IPS-18a (cell line): ENCODE results near the gene TMCO5A.

Source experiments
- H3K27ac ChIP-seq: one replicate; pipeline ENCODE4 v1.5.1; 2013; ENCODE audit warnings: low read length
- H3K27me3 ChIP-seq: one replicate; pipeline ENCODE4 v1.6.1; 2013; ENCODE audit warnings: mild to moderate bottlenecking, low read length; ENCODE audit not compliant: control insufficient read depth, insufficient read depth
- H3K36me3 ChIP-seq: one replicate; pipeline ENCODE4 v1.6.1; 2013; ENCODE audit warnings: low read depth, low read length; ENCODE audit not compliant: control insufficient read depth
- H3K4me1 ChIP-seq: one replicate; pipeline ENCODE4 v1.6.1; 2013; ENCODE audit warnings: low read depth, low read length; ENCODE audit not compliant: control insufficient read depth
- H3K4me3 ChIP-seq: one replicate; pipeline ENCODE4 v1.5.1; 2013; ENCODE audit warnings: low read length
- H3K9ac ChIP-seq: one replicate; pipeline ENCODE4 v1.6.1; 2013; ENCODE audit warnings: mild to moderate bottlenecking, low read length, moderate library complexity
- H3K9me3 ChIP-seq: one replicate; pipeline ENCODE4 v1.6.1; 2013; ENCODE audit warnings: low read depth, low read length; ENCODE audit not compliant: control insufficient read depth

TMCO5A gene

GRCh38 chr15:37934340-37934739 is at the start of gene TMCO5A:
TMCO5A (plus strand) TSS chr15:37934640; CDS start chr15:37936324, 1,684 bp downstream.
- Histone ChIP-seq H3K27ac (no peak within 1 kb of the TSS), H3K4me1 (no peaks in the 10 kb centered on the region), H3K9me3 (no peaks in the 10 kb centered on the region), H3K4me3 (no peak within 1 kb of the TSS), H3K36me3 (no peaks in the 10 kb centered on the region), H3K9ac (no peak within 1 kb of the TSS), H3K27me3 (no peaks in the 10 kb centered on the region)

- Histone ChIP-seq H3K4me3 (no peak overlapping the region), H3K4me1 (no peaks in the 10 kb centered on the region), H3K9ac (no peak overlapping the region), H3K27ac (no peak overlapping the region), H3K36me3 (no peaks in the 10 kb centered on the region), H3K9me3 (no peaks in the 10 kb centered on the region), H3K27me3 (no peaks in the 10 kb centered on the region)
Measured at GRCh38 chr15:37885651-37886050, 48.8 kb upstream of the TMCO5A start.

- Histone ChIP-seq H3K4me1 (no peaks in the 10 kb centered on the region), H3K27me3 (no peaks in the 10 kb centered on the region), H3K36me3 (no peaks in the 10 kb centered on the region), H3K27ac (no peak overlapping the region), H3K9ac (no peak overlapping the region), H3K4me3 (no peak overlapping the region), H3K9me3 (no peaks in the 10 kb centered on the region)
Measured at GRCh38 chr15:37888356-37888755, 46.1 kb upstream of the TMCO5A start.

GRCh38 chr15:37891766-37892368 is 42.6 kb upstream of the TMCO5A start:
- Histone ChIP-seq H3K27ac (no peak overlapping the region), H3K9me3 (no peaks in the 10 kb centered on the region), H3K4me1 (no peaks in the 10 kb centered on the region), H3K27me3 (no peaks in the 10 kb centered on the region), H3K9ac (no peak overlapping the region), H3K4me3 (no peak overlapping the region), H3K36me3 (no peaks in the 10 kb centered on the region)

GRCh38 chr15:37893309-37893708 is 41.1 kb upstream of the TMCO5A start:
- H3K9ac ChIP-seq, result no peak overlapping the region
- H3K4me3 ChIP-seq, result no peak overlapping the region
- H3K27ac ChIP-seq, result no peak overlapping the region
- H3K36me3 ChIP-seq, result no peaks in the 10 kb centered on the region
- H3K4me1 ChIP-seq, result no peaks in the 10 kb centered on the region
- H3K27me3 ChIP-seq, result no peaks in the 10 kb centered on the region
- no peaks in the 10 kb centered on the region for H3K9me3 ChIP-seq

GRCh38 chr15:37898362-37898761 is 36.1 kb upstream of the TMCO5A start:
- no peaks in the 10 kb centered on the region for H3K36me3 ChIP-seq
- H3K9ac ChIP-seq, result no peak overlapping the region
- H3K4me3 ChIP-seq, result no peak overlapping the region
- H3K27ac ChIP-seq, result no peak overlapping the region
- no peaks in the 10 kb centered on the region for H3K4me1 ChIP-seq
- H3K9me3 ChIP-seq, result no peaks in the 10 kb centered on the region
- H3K27me3 ChIP-seq, result no peaks in the 10 kb centered on the region

GRCh38 chr15:37900326-37901221 is 33.9 kb upstream of the TMCO5A start:
- H3K36me3 ChIP-seq, result no peaks in the 10 kb centered on the region
- no peaks in the 10 kb centered on the region for H3K9me3 ChIP-seq
- H3K4me1 ChIP-seq, result no peaks in the 10 kb centered on the region
- no peak overlapping the region for H3K27ac ChIP-seq
- no peak overlapping the region for H3K4me3 ChIP-seq
- H3K9ac ChIP-seq, result no peak overlapping the region
- no peaks in the 10 kb centered on the region for H3K27me3 ChIP-seq

GRCh38 chr15:37902126-37902525 is 32.3 kb upstream of the TMCO5A start:
- Histone ChIP-seq H3K9me3 (no peaks in the 10 kb centered on the region), H3K27ac (no peak overlapping the region), H3K4me1 (no peaks in the 10 kb centered on the region), H3K36me3 (no peaks in the 10 kb centered on the region), H3K27me3 (no peaks in the 10 kb centered on the region), H3K9ac (no peak overlapping the region), H3K4me3 (no peak overlapping the region)

GRCh38 chr15:37903919-37904625 is 30.4 kb upstream of the TMCO5A start:
- Histone ChIP-seq H3K9me3 (no peaks in the 10 kb centered on the region), H3K9ac (no peak overlapping the region), H3K4me1 (no peaks in the 10 kb centered on the region), H3K4me3 (no peak overlapping the region), H3K36me3 (no peaks in the 10 kb centered on the region), H3K27me3 (no peaks in the 10 kb centered on the region), H3K27ac (no peak overlapping the region)

- Histone ChIP-seq H3K4me1 (no peaks in the 10 kb centered on the region), H3K27me3 (no peaks in the 10 kb centered on the region), H3K27ac (no peak overlapping the region), H3K36me3 (no peaks in the 10 kb centered on the region), H3K9ac (no peak overlapping the region), H3K4me3 (no peak overlapping the region), H3K9me3 (no peaks in the 10 kb centered on the region)
Measured at GRCh38 chr15:37907136-37907535, 27.3 kb upstream of the TMCO5A start.

- no peaks in the 10 kb centered on the region for H3K9me3 ChIP-seq
- H3K4me1 ChIP-seq, result no peaks in the 10 kb centered on the region
- H3K4me3 ChIP-seq, result no peak overlapping the region
- H3K27ac ChIP-seq, result no peak overlapping the region
- H3K36me3 ChIP-seq, result no peaks in the 10 kb centered on the region
- H3K27me3 ChIP-seq, result no peaks in the 10 kb centered on the region
- H3K9ac ChIP-seq, result no peak overlapping the region
Measured at GRCh38 chr15:37921527-37922385, 12.7 kb upstream of the TMCO5A start.
